ENCODE data around the gene HIRA.
"Not testable (repeated sequence)": the region's sequence is repeated elsewhere in the genome, so short reads cannot be mapped to it uniquely, and the experiment has no call there.

The HIRA gene

GRCh38 chr22:19330865-19331418, 100.6 kb downstream of the HIRA start:
- Mint-ChIP-seq H3K27me3 (ENCODE audit: low read depth) (no peaks in the 10 kb centered on the region), H3K4me1 (no peaks in the 10 kb centered on the region), H3K4me3 (no peak overlapping the region), H3K27ac (no peak overlapping the region), H3K36me3 (ENCODE audit: low read depth) (peaks cover 92% of the 10 kb centered on the region), H3K9me3 (peaks cover 53% of the 10 kb centered on the region)
- TF ChIP-seq CTCF (IDR thresholded peaks at IDR 0.05; ENCODE audit: unreplicated experiment in 3 of 3): no peak

- not testable (repeated sequence) for H3K4me1 Mint-ChIP-seq; H3K27me3 Mint-ChIP-seq (ENCODE audit: low read depth); H3K4me3 Mint-ChIP-seq; H3K27ac Mint-ChIP-seq
- Mint-ChIP-seq H3K36me3 (ENCODE audit: low read depth) (peaks cover 92% of the 10 kb centered on the region), H3K9me3 (peaks cover 50% of the 10 kb centered on the region)
Observed at GRCh38 chr22:19330205-19330604, 101.3 kb downstream of the HIRA start.

- H3K36me3 Mint-ChIP-seq (ENCODE audit: low read depth): peaks cover 92% of the 10 kb centered on the region
- no peaks in the 10 kb centered on the region for H3K27me3 Mint-ChIP-seq (ENCODE audit: low read depth)
- no peak for TF ChIP-seq CTCF (IDR thresholded peaks at IDR 0.05; ENCODE audit: unreplicated experiment in 3 of 3)
- peaks cover 47% of the 10 kb centered on the region for H3K9me3 Mint-ChIP-seq
- H3K4me3 Mint-ChIP-seq: no peak overlapping the region
- no peak overlapping the region for H3K27ac Mint-ChIP-seq
- H3K4me1 Mint-ChIP-seq: no peaks in the 10 kb centered on the region
Observed at GRCh38 chr22:19329454-19329853, 102.1 kb downstream of the HIRA start.

- Mint-ChIP-seq H3K27me3 (ENCODE audit: low read depth) (no peaks in the 10 kb centered on the region), H3K36me3 (ENCODE audit: low read depth) (peaks cover 63% of the 10 kb centered on the region), H3K9me3 (peaks cover 43% of the 10 kb centered on the region), H3K4me1 (no peaks in the 10 kb centered on the region), H3K27ac (no peak overlapping the region), H3K4me3 (no peak overlapping the region)
- no peak for TF ChIP-seq CTCF (IDR thresholded peaks at IDR 0.05; ENCODE audit: unreplicated experiment in 3 of 3)
Observed at GRCh38 chr22:19325296-19325948, 106.1 kb downstream of the HIRA start.

- Mint-ChIP-seq H3K9me3 (peaks cover 44% of the 10 kb centered on the region), H3K36me3 (ENCODE audit: low read depth) (peaks cover 51% of the 10 kb centered on the region)
- not testable (repeated sequence) for H3K27me3 Mint-ChIP-seq (ENCODE audit: low read depth); H3K4me1 Mint-ChIP-seq; H3K27ac Mint-ChIP-seq; H3K4me3 Mint-ChIP-seq
Observed at GRCh38 chr22:19323420-19323819, 108.1 kb downstream of the HIRA start.

GRCh38 chr22:19321757-19322156, 109.8 kb downstream of the HIRA start:
- Mint-ChIP-seq H3K4me1 (no peaks in the 10 kb centered on the region), H3K9me3 (peaks cover 45% of the 10 kb centered on the region), H3K27ac (no peak overlapping the region), H3K36me3 (ENCODE audit: low read depth) (peaks cover 44% of the 10 kb centered on the region), H3K4me3 (no peak overlapping the region), H3K27me3 (ENCODE audit: low read depth) (no peaks in the 10 kb centered on the region)
- TF ChIP-seq CTCF (IDR thresholded peaks at IDR 0.05; ENCODE audit: unreplicated experiment in 3 of 3): no peak

GRCh38 chr22:19320136-19320535, 111.4 kb downstream of the HIRA start:
- peaks cover 33% of the 10 kb centered on the region for H3K36me3 Mint-ChIP-seq (ENCODE audit: low read depth)

More at GRCh38 chr22:19320136-19320535, 111.4 kb downstream of the HIRA start:
- H3K4me3 Mint-ChIP-seq; H3K27me3 Mint-ChIP-seq (ENCODE audit: low read depth); H3K27ac Mint-ChIP-seq; H3K4me1 Mint-ChIP-seq: not testable (repeated sequence)
- H3K9me3 Mint-ChIP-seq: peaks cover 41% of the 10 kb centered on the region
